ENCODE measurements around the gene CDH23. TPM values are rescaled to one million over a fixed set of nuclear protein-coding genes. Genes with fewer than 3 reads are reported as not detected.

CDH23 gene
- polyA plus RNA-seq, 1 donor (not counting 4 experiments of a cell fraction or from before 2014, with no cell fraction given): 0.01 TPM

- Histone ChIP-seq H3K9me3 (ENCODE audit: control insufficient read depth, low read depth, low read length) (no peaks in the 10 kb centered on the region), H3K36me3 (ENCODE audit: control insufficient read depth in 2 of 2, extremely low read depth in 1 of 2, insufficient read depth in 2 of 2, low read length in 2 of 2) (no peaks in the 10 kb centered on the region), H3K9me1 (ENCODE audit: control insufficient read depth, extremely low read depth, insufficient read depth, low read length) (no peaks in the 10 kb centered on the region), H3K9ac (ENCODE audit: control insufficient read depth, extremely low read depth, insufficient read depth, low read length) (no peak overlapping the region), H3K79me2 (ENCODE audit: control insufficient read depth, insufficient read depth, low read length) (no peaks in the 10 kb centered on the region), H3K4me1 (ENCODE audit: control insufficient read depth, extremely low read depth, insufficient read depth, low read length) (no peaks in the 10 kb centered on the region), H3K4me3 (ENCODE audit: control insufficient read depth in 2 of 3, extremely low read depth in 1 of 3, insufficient read depth in 2 of 3, low read depth in 1 of 3, low read length in 3 of 3) (no peak overlapping the region), H3K27me3 (ENCODE audit: control insufficient read depth, extremely low read depth, insufficient read depth, low read length) (peaks cover 71% of the 10 kb centered on the region), H4K20me1 (ENCODE audit: control insufficient read depth, extremely low read depth, insufficient read depth, low read length) (no peaks in the 10 kb centered on the region), H3K27ac (ENCODE audit: control insufficient read depth, insufficient read depth, low read length) (no peak overlapping the region), H3K4me2 (ENCODE audit: control insufficient read depth, extremely low read depth, insufficient read depth, low read depth, low read length) (no peak overlapping the region), H2AFZ (ENCODE audit: control insufficient read depth, low read length) (no peak overlapping the region)
- FAIRE-seq (no peak), DNase-seq (ENCODE audit: low read depth, low spot score) (no peak)
- TF ChIP-seq CTCF (optimal IDR thresholded peaks at IDR 0.05 in 1 of 3, IDR thresholded peaks at IDR 0.05 in 1 of 3, conservative IDR thresholded peaks at IDR 0.05 in 1 of 3; ENCODE audit: extremely low read depth in 1 of 3, insufficient read depth in 2 of 3, low read length in 3 of 3): peak in 1 of 3 experiments; percentile 25
- peak; percentile 96 for TF ChIP-seq EZH2 (IDR thresholded peaks at IDR 0.05; ENCODE audit: low read length)
- dilution Hi-C loops (cut with MboI; ENCODE audit: extremely low pct_ligation_motif_present, low sequenced_read_pairs): no loop called here
These were observed 523 bp upstream of the CDH23 start for GRCh38 chr10:71396084-71396710.

DNA sequence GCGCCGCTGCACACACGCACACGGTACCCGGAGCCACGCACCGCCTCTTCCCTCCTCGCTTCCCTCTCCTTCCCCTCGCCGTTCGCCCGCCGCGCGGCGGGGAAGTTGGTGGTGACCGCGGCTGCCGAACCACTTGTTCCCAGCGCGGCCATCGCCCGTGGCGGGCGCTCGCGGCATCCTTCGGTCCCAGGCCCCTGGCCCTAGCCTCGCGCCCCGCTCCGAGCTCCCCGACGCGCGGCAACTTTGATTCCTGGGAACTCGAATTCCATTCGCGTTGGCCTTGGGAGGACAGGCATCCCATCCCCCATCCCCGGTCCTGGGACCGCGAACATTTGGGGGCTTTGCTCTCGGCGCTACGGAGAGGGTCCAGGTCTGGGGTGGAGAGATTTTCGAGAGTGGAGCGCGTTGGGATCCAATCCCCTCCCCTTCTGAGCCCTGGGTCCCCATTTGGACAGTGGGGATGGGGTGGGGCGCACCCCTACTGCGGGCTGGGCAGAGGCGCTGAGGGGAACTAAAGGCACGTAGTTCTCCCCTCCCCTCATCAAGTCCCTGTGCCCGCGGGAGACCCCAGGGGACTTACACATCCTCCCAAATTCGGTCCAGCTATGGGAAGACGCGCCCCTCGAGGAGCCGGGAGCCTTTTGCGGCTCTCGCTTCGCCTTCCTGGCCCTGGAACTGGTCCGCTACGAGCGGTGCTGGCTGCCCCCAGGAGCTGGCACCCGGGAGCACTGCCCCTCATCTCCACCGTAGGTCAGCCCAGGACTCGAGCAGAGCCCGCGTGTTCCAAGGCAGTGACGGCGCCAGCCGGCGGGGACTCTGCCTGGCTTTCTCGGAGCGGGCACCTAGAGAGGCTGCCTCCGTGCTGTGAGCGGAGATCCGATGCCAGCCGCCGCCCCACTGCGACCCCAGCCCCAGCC, 834 bp downstream of the CDH23 start:
- Histone ChIP-seq H3K27ac (ENCODE audit: control insufficient read depth, insufficient read depth, low read length) (no peak overlapping the region), H4K20me1 (ENCODE audit: control insufficient read depth, extremely low read depth, insufficient read depth, low read length) (no peaks in the 10 kb centered on the region), H3K27me3 (ENCODE audit: control insufficient read depth, extremely low read depth, insufficient read depth, low read length) (peaks cover 60% of the 10 kb centered on the region), H3K9me3 (ENCODE audit: control insufficient read depth, low read depth, low read length) (no peaks in the 10 kb centered on the region), H2AFZ (ENCODE audit: control insufficient read depth, low read length) (no peak overlapping the region), H3K36me3 (ENCODE audit: control insufficient read depth in 2 of 2, extremely low read depth in 1 of 2, insufficient read depth in 2 of 2, low read length in 2 of 2) (no peaks in the 10 kb centered on the region), H3K9me1 (ENCODE audit: control insufficient read depth, extremely low read depth, insufficient read depth, low read length) (no peaks in the 10 kb centered on the region), H3K79me2 (ENCODE audit: control insufficient read depth, insufficient read depth, low read length) (no peaks in the 10 kb centered on the region), H3K4me1 (ENCODE audit: control insufficient read depth, extremely low read depth, insufficient read depth, low read length) (no peaks in the 10 kb centered on the region), H3K4me2 (ENCODE audit: control insufficient read depth, extremely low read depth, insufficient read depth, low read depth, low read length) (peak overlapping the region; percentile 42), H3K4me3 (ENCODE audit: control insufficient read depth in 2 of 3, extremely low read depth in 1 of 3, insufficient read depth in 2 of 3, low read depth in 1 of 3, low read length in 3 of 3) (no peak overlapping the region), H3K9ac (ENCODE audit: control insufficient read depth, extremely low read depth, insufficient read depth, low read length) (no peak overlapping the region)
- dilution Hi-C loops (cut with MboI; ENCODE audit: extremely low pct_ligation_motif_present, low sequenced_read_pairs): no loop called here
- FAIRE-seq: no peak
- TF ChIP-seq EZH2 (IDR thresholded peaks at IDR 0.05; ENCODE audit: low read length): peak; percentile 98
- no peak for TF ChIP-seq CTCF (optimal IDR thresholded peaks at IDR 0.05 in 1 of 3, IDR thresholded peaks at IDR 0.05 in 1 of 3, conservative IDR thresholded peaks at IDR 0.05 in 1 of 3; ENCODE audit: extremely low read depth in 1 of 3, insufficient read depth in 2 of 3, low read length in 3 of 3)
- DNase-seq (ENCODE audit: low read depth, low spot score): no peak
